Astrocyte of the hippocampus (primary cell): ENCODE measurements around the gene KCNG4.

Experiments
- DNase-seq: peaks from one replicate; pipeline ENCODE4 v3.0.0; 2011; ENCODE audit warnings: low read depth, low spot score

The KCNG4 gene, protein sequence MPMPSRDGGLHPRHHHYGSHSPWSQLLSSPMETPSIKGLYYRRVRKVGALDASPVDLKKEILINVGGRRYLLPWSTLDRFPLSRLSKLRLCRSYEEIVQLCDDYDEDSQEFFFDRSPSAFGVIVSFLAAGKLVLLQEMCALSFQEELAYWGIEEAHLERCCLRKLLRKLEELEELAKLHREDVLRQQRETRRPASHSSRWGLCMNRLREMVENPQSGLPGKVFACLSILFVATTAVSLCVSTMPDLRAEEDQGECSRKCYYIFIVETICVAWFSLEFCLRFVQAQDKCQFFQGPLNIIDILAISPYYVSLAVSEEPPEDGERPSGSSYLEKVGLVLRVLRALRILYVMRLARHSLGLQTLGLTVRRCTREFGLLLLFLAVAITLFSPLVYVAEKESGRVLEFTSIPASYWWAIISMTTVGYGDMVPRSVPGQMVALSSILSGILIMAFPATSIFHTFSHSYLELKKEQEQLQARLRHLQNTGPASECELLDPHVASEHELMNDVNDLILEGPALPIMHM

DNA sequence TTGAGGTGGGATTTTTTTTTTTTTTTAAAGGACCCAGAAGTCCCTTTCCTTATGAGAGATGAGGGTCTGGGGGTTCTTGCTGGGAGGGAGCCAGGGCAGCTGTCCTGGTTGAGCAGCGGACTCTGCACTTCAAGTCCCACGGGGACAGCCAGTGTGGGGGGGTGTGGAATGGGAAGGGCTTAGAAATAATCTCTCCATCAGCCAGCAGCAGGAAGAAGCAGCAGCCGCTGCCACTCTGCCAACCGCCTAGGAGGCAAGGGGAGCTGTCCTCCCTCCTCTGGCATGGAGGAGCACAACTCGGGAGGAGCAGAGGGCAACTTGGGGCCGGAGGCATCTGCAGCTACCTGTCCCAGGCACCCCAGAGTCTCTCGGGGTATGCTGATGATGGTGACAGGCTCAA is at the start of gene KCNG4:
Gene KCNG4, minus strand, starts transcription at position 104 of the 400 bp plus-strand sequence. CDS start 2,527 bp downstream, outside the sequence.
- DNase-seq, result no peak

DNA sequence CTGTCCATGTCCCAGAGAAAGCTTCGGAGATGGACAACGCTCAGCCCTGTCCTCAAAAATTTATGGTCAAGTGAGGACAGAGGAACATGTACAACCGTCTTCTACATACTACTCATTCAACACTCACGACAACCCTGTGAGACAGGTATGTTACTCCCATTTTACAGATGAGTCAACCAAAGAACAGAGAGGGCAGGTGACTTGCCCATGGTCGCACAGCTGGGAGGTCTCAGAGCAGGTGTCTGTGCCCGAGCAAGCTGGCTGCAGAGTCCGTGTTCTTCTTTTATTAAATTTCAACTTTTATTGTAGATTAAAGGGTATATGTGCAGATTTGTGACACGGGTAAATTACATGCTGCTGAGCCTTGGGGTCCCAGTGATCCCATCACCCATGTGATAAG is 49.1 kb upstream of the KCNG4 start:
- DNase-seq, result no peak

DNA sequence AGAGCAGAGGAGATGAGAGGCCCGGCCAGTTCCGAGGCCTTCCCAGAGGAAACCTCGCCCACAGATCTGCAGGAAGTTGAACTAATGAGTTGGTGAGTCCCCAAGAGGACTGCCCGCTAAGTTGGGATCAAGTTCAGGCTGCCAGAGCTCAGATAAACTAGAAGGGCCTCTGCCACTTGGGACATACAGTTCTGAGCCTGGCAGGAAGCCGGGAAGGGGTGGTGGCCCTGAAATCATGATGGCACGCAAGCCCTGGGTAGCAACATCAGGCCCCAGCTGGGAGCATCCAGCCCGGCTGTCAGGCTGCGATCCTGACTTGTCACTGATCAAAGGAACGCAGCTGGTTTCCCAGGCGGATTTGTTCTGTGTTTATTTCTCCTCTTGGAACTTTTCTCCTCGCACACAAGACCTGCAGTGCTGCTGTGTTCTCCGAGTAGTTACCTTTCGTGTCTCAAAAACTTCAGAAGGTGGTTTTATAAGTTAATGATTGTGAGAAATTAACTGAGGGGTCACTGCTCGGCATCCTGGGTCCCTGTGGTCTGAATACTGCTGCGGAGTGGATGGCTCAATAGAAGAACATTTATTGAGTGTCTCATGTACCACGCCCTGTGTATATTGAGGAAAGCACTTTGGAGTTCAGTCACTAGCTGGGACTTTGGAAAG is 46.9 kb upstream of the KCNG4 start:
- no peak for DNase-seq

DNA sequence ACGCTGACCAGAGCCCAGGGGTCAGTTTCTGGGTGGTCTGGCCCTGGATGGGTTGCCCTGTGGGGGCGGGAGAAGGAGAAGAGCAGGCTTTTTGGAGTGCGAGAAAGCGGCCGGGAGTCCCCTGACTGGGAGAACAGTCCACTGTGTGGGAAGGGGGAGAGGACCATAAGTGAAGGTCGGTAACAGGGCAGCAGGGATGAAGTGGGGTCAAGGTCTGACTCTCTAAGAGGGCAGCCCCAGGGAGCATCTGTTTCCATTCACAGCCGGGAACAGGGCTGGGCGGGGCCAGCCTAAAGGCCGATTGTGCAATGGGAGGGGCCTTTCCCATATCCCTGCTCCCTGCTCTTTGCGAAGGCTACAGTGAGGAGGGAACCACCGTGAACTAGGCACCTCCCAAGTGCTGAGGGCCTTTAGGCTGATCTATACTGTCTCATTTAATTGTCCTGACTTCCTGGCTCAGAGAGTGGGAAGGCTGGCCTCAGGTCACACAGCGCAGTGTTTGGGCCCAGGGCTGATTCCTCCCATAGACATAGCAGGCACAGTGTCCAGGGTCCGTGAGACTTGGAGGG is 44.4 kb upstream of the KCNG4 start:
- no peak for DNase-seq

DNA sequence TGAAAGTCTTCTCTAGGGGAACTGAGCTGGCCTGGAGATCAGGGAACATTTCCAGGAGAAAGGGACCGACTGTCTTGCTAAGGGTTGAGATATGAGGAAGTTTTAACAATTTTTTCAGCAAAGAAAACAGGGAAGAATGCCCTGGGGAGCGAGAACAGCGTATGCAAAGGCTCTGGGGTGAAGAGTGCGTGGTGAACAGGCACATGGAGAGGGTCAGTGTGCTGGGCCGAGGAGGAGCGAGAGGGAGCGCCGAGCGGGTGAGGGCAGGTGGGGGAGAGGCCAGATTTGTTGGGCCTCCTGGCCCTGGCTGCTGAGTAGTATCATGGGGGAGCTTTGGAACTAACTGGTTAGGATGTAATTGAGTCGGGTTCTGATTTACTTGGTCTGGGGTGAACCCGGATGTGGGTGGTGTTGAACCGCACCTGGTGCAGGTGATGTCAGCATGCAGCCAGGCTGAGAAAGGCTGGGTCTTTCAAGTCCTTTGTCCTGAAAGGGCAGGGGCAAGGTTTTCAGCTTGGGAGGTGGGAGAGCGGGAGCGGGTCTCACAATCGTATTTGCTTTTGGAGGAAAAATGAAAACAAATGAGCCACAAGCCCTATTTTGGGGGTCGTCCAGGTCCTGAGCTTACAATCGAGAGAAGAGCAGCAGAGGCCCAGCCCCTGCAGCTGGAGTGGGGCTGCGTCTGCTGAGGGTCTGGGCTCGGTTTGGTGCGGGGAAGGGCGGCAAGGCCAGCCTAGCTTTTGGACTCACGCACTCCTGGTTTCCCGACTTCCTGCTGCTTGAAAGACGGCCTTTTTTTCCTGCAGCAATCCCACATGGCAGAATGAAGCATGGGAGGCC is 43.7 kb upstream of the KCNG4 start:
- DNase-seq, result no peak

DNA sequence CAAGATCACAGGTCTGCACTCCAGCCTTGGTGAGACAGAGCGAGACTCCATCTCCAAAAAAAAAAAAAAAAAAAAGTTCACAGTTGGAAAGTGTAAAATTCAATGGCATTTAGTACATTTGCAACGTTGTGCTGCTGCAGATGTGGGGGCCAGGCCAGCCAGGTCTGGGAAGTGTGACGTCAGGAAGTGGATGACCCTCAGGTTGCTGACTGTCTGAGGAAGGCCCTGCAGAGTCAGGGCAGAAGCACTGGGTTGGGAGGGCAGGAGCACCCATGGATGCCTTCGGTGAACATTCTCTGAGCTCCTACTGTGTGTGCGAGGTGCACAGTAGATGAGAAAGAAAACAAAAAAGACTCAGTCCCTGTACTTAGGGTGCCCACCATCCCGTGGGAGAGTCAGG is 42.7 kb upstream of the KCNG4 start:
- no peak for DNase-seq

DNA sequence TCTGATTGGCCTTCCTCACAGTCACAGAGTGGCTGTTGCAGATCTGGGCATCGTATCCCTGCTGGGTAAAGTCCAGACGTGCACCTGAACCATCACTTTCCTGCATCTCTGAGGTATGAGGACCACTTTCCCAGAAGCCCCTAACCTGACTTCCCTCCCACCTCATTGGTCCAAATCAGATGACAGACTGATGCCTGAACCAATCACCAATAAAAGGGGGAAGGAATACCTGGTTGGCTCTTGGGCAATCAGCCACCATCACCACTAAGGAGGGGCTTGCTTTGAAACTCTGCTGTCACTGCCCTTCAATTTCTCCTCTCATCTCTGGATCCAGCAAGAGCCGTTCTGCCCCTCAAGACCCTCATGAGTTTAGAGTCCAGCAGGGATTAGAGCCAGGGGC is 41.3 kb upstream of the KCNG4 start:
- peak; percentile 18 for DNase-seq

DNA sequence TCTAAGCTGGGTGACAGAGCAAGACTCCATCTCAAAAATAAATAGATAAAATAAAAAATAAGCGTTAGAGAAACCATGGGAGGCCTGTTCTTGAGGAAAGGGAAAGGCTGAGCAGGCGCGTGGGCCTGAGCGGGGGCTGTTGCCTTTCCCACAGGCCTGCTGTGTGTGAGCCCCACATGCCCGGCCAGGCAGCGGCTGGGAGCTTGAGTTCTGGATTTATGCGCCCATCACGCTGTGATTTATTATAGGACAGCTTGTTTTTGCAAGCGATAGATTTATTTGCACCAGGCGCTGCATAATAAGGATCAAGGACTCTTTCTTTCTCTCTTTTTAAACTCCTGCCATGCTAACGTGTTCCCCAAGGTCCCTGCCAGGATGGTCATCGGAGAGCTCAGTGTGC is 40.1 kb upstream of the KCNG4 start:
- no peak for DNase-seq

DNA sequence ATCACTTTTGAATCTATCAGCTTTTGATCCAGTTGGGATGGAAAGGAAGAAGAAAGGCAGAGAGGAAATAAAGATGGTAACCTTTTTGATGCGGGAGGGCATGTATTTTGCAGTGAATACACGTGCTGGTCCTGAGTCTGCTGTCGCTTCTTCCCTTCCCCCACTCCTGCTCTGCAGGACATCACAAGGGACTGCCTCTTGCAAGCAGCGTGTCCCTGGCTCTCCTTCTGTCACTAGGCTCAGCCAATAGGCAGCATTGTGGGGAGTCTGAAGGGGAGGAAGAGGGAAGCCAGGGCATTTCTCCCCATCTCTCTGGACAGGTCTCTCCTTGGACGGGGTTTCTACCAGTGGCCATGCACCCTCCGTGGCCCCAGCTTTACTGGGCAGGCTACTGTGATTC is 39.2 kb upstream of the KCNG4 start:
- DNase-seq, result no peak

DNA sequence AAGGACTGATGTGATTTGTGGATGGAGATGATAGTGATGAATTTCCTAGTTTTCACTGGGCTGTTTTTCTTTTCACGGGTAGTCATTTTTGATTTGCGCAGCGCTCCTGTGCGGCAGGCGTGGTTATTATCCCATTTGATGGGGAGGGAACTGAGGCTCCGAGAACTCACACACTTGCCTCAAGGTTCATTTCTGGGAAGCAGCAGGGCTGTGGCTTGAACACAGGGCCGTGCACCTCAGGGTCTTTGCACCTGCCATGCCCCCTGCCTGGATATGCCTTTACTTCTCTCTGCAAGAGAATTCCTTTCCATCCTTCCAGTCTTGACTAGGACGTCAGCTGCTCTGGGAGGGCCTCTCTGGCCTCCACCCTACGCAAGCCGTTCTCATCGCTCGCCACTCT is 38.5 kb upstream of the KCNG4 start:
- DNase-seq, result no peak

DNA sequence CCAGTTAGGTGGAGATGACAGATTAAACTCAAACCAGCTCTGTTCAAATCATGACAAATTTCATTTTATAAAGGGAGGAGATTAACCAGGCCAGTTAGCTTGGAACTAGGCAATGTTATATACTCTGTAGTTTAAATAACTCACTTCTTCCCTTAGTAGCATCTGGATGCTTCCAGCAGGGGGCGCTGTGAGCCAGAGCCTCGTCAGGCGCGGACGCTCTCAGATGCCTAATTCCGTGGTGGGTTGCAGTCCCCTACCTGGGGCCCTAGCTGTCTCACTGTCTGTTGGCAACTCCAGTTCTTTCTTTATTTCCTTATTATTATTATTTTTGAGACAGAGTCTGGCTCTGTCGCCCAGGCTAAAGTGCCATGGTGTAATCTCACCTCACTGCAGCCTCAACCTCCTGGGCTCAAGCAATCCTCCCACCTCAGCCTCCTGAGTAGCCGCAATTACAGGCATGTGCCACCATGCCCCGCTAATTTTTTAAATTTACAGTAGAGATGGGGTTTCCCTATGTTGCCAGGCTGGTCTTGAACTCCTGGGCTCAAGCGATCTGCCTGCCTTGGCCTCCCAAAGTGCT is 37.5 kb upstream of the KCNG4 start:
- DNase-seq, result peak; percentile 68

DNA sequence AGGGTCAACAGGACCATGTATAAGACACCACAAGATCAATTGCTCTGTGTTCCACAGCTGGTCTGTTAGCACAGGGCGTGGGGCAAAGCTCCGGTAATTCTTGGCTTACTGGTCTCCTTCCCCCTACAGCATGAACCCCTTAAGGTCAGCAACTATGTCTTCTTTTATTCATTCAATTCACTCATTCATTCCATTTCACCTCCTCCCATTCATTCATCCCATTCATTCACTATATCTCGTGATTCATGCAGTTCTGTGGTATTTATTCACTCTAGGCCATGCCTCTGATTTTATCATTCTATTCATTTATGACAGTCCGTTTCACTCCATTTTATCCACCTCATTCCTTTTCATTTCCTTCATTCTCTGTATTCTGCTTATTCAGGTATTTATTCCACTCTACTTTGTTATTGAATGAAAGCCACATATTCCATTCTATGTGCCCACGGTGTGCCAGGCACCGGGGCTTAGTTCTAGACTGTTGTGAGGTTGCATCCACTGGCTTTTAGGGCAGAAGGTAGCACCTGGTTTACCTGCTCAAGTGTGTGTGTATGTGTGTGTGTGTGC is 35.9 kb upstream of the KCNG4 start:
- DNase-seq, result no peak

DNA sequence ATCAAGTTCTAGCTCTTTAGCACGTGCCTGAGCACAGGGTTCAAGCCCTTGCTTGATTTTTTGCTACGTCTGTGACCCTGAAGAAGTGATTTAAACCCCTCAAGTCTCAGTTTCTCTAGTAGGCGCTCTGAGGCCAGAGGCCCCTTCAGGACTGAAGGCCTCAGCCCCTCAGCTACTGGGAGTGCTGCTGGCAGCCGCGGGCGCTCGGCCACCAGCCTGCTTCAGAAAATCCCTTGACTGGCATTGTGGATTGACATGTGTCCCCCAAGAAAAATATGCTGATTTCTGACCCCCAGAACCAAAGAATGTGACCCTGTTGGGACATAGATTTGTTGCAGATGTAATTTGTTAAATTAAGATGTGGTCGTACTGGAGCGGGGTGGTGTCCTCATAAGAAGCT is 34.7 kb upstream of the KCNG4 start:
- DNase-seq, result no peak

DNA sequence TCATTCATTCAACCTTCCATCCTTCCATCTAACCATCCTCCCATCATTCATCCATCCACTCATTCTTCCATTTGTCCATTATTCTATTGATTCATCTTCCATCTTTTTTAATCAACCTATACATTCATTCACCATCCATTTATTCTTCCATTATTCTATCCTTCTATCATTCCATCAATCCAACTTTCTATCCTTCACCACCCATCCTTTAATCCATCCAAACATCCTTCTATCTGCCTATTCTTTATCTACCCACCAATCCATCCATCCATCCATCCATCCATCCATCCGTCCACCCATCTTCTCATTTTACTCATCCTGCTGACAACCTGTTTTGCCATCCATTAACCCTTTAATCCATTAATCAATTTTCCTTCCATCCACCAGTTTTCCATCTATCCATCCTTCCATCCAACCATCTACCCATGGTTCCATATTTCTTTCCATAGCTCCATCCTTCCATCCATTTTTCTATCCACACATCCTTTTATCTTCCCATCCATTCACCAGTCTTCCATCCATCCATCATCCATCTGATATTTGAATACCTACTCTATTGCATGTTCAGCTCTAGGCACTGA is 33.0 kb upstream of the KCNG4 start:
- DNase-seq, result no peak

DNA sequence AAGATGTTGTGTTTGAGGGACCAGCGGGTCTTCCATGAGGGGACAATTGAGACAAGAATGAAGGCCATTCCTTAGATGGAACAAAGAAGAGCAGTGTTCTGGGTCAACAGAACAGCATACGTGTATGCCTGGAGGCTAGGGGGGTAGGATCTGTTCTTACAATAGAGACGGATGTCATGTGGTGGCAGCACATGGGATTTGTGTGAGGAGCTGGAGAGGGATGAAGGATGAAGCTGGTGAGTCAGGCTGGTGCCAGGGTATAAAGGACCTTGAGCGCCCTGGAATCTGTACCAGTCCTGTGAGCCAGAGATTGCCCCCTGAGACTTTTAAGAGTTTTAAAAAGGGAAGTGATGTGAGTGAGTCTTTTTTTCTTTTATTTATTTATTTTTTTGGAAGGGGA is 32.1 kb upstream of the KCNG4 start:
- no peak for DNase-seq

DNA sequence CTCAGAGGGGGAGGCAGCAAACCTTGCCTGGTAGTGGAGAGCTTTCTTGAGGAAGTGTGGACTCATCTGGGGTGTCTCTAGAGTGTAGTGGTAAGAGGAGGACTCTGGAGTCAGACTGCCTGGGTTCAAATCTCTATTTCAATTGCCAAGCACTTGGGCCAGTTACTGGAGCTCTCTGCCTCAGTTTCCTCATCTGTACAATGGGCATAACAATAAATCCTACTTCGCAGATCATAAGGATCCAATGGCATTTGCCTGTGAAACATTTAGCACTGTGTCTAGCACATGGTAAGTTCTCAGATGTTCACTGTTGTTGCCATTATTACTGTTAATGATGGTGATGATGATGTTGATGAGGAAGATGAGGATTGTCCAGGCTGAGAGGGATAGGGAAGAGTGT is 31.2 kb upstream of the KCNG4 start:
- no peak for DNase-seq

DNA sequence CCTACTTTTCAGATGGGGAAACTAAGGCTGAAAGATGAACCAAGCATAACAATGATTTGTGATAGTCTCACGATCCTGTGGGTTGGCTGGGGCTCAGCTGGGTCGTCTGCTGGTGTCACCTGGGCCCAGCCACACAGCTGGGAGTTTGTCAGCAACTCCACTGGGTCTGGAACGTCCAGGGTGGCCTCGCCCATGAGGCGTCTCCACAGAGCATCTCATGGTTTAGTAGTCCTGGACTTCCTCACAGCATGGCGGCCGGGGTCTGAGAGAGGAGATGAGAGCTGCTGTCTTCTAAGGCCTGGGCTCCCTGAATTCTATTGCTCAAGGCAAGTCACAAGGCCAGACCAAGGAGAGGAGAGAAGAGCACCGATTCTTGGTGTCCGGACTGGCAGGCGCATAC is 30.7 kb upstream of the KCNG4 start:
- no peak for DNase-seq

DNA sequence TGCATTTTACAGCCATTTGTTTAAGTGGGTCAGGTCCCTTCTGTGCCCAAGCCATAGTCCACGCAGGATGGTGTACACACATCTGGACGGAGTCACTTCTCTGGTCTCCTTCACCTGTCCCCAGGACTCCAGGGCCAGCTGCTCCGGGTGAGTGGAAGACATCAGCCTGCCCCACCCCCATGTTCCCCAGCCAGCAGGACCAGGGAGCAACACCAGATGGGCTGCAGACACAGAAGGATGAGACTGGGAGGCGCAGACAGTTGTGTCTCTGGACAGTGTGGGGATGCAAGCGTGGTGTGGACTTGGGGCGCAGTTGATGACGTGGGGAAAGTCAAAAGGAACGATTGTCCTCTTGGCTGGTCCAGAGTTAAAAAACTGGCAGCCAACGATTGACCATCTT is 30.3 kb upstream of the KCNG4 start:
- no peak for DNase-seq

DNA sequence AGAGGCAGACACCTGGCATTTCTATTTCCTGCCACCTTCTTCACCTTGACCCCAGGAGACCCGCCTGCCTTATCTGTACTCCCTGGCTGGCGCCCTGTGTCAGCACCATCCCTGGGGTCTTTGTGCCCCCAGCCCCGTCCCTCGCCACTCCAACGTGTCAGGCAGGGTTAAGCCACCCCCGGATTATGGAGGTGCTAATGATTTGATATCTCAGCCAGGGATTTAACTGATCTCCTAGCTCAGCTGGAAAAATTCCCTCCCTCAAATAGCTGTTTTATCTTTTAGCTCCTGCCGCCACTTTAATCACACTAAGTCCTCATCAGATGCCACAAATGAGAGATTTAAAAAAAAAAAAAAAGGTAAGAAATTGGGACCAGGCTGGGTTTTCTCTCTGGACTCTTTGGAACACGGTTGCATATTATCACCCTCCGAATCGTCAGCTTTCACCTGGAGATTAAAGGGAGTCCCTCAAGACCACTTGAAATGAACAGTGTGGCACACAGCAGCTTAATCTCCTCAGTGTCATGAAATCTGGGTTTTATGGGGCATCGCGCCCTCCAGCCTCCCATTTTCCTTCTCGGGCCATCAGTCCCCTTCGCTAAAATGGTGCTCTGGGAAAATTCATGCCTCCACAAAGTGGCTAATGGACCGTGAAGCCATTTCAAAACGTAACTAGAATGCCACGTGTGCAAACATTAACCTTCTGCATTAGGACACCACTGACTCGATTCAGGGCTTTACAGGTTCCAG is 28.7 kb upstream of the KCNG4 start:
- DNase-seq, result peak; percentile 17

DNA sequence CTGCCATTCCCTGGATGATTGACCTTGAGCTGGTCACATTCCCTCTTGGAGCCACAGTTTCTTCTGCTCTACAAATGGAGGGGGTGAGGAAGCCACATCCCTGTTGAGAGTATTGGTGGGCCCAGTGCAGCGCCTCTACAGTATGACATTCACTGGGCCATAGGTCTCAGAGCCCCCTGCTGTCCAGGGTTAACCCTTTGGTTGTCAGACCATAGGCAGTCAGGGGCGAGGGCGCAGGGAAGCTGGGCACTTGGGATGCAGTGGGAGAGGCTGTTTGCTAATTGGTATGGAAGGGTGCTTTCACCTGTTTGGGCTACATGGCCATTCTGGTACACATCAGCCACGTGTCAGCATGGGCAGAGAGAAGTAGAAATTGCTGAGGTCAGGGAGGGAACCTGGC is 27.6 kb upstream of the KCNG4 start:
- DNase-seq, result no peak
